OCI-LY1 (cell line): Measurements from ENCODE around the gene PARD3.

Source experiments
- EZH2 ChIP-seq: fragments of 200-600 bp; sonication (generic), shearing (Covaris generic); IDR thresholded peaks from 2 replicates; pipeline ENCODE4 v1.8.0; 2017; ENCODE audit warnings: borderline replicate concordance, mixed run types, mild to moderate bottlenecking, antibody characterized with exemption, low read length, moderate library complexity, mixed read lengths
- TF ChIP-seq, protein P1 (sequence below): fragments of 200-600 bp; sonication (generic), shearing (Covaris generic); IDR thresholded peaks from 2 replicates; pipeline ENCODE4 v1.5.1; 2017; ENCODE audit warnings: mild to moderate bottlenecking, antibody characterized with exemption, low read length, moderate library complexity, mixed read lengths

GRCh38 chr10:34127676-34128075 is 687.4 kb downstream of the PARD3 start:
- TF ChIP-seq EZH2, result no peak
- TF ChIP-seq, protein P1, sequence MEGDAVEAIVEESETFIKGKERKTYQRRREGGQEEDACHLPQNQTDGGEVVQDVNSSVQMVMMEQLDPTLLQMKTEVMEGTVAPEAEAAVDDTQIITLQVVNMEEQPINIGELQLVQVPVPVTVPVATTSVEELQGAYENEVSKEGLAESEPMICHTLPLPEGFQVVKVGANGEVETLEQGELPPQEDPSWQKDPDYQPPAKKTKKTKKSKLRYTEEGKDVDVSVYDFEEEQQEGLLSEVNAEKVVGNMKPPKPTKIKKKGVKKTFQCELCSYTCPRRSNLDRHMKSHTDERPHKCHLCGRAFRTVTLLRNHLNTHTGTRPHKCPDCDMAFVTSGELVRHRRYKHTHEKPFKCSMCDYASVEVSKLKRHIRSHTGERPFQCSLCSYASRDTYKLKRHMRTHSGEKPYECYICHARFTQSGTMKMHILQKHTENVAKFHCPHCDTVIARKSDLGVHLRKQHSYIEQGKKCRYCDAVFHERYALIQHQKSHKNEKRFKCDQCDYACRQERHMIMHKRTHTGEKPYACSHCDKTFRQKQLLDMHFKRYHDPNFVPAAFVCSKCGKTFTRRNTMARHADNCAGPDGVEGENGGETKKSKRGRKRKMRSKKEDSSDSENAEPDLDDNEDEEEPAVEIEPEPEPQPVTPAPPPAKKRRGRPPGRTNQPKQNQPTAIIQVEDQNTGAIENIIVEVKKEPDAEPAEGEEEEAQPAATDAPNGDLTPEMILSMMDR, result no peak
